ENCODE data around the gene APC2. TPM values are rescaled to one million over a fixed set of nuclear protein-coding genes. Genes with fewer than 3 reads are reported as not detected.

Gene APC2
- total RNA-seq, 1 donor from 2014 or later = 1.2 TPM

DNA sequence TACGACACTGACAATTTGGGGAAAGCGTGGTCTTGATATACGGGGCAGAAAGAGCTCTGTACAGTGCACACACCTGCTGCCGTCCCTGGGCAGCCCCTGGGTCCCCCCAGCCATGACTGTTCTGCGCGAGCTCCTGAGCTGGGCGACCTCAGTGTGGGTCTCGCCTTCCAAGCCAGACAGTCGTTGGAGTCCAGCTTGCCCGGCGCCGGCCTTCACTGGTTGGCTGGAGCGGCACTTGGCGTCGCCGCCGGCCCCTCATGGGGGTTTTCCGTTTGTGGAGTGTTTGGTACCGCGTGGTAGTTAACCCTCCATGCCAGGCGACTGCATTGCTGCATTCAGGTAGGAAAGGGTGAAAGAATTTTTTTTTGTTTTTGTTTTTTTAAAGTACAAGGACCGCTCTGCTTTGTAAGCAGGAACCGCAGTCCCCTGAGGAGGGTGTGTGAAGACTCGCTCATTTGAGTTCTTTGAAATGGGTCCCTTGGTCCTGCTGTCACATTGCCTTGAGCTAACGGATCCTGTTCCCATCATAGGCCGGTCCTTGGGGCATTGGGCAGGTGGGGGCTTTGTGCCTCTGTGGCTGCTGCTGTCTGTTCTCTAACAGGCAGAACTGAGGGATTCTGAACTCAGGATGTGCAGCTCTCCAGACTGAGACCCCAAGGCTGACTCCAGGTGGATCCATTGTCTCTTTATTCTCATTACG is 22.6 kb upstream of the APC2 start:
- Histone ChIP-seq H3K4me1 (peaks cover 12% of the 10 kb centered on the region), H3K9me3 (no peaks in the 10 kb centered on the region), H3K27ac (no peak overlapping the region), H3K27me3 (no peaks in the 10 kb centered on the region), H3K4me3 (no peak overlapping the region), H3K36me3 (peaks cover 0 to 72% of the 10 kb centered on the region in 2 donors)
- DNase-seq (ENCODE audit: extremely low spot score in 2 of 2) = no peak
- no peak for TF ChIP-seq POLR2A (IDR thresholded peaks at IDR 0.05)
- TF ChIP-seq, protein P1, sequence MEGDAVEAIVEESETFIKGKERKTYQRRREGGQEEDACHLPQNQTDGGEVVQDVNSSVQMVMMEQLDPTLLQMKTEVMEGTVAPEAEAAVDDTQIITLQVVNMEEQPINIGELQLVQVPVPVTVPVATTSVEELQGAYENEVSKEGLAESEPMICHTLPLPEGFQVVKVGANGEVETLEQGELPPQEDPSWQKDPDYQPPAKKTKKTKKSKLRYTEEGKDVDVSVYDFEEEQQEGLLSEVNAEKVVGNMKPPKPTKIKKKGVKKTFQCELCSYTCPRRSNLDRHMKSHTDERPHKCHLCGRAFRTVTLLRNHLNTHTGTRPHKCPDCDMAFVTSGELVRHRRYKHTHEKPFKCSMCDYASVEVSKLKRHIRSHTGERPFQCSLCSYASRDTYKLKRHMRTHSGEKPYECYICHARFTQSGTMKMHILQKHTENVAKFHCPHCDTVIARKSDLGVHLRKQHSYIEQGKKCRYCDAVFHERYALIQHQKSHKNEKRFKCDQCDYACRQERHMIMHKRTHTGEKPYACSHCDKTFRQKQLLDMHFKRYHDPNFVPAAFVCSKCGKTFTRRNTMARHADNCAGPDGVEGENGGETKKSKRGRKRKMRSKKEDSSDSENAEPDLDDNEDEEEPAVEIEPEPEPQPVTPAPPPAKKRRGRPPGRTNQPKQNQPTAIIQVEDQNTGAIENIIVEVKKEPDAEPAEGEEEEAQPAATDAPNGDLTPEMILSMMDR (IDR thresholded peaks at IDR 0.05) = no peak
- no peak for TF ChIP-seq POLR2AphosphoS5 (IDR thresholded peaks at IDR 0.05; ENCODE audit: insufficient read depth in 1 of 2, low read depth in 1 of 2)
- intact Hi-C loops (cut with DNase I) = no loop called here

DNA sequence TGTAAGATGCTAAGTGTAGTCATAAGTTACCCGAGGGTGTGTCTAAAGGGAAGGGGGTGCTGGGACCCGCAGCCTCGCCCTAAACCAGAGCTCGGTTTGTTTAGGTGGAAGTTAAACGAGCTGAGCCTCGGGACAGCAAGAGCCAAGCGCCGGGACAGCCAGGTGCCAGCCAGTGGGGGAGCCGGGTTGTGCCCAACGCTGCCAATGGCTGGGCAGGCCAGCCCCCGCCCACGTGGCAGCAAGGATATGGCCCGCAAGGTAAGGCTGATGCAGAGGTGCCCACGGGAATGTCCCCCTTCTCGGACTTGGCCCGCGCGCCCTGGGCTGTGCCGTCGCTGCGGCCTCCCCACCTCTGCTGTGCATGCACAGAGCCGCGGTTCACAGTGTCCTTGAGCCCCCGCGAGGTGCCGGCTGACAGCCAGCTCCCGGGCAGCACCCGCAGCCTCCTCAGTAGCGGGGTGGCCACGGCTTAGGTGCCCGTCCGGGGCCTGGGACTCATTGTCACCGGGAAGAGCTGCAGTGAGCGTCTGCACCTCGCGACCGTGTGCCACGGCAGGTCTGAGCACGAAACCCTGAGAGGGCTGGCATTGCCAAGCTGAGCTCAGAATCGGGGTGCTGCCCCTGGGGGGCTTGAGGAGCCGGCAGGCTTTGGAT is 21.1 kb upstream of the APC2 start:
- peaks cover 12% of the 10 kb centered on the region for H3K4me1 ChIP-seq
- no peaks in the 10 kb centered on the region for H3K9me3 ChIP-seq
- intact Hi-C loops (cut with DNase I) = no loop called here
- H3K36me3 ChIP-seq = peaks cover 0 to 72% of the 10 kb centered on the region in 2 donors
- H3K4me3 ChIP-seq = no peak overlapping the region
- TF ChIP-seq, protein P1 (IDR thresholded peaks at IDR 0.05) = no peak
- TF ChIP-seq POLR2A (IDR thresholded peaks at IDR 0.05) (no peak), POLR2AphosphoS5 (IDR thresholded peaks at IDR 0.05; ENCODE audit: insufficient read depth in 1 of 2, low read depth in 1 of 2) (no peak)
- H3K27ac ChIP-seq = no peak overlapping the region
- no peak for DNase-seq (ENCODE audit: extremely low spot score in 2 of 2)
- no peaks in the 10 kb centered on the region for H3K27me3 ChIP-seq

DNA sequence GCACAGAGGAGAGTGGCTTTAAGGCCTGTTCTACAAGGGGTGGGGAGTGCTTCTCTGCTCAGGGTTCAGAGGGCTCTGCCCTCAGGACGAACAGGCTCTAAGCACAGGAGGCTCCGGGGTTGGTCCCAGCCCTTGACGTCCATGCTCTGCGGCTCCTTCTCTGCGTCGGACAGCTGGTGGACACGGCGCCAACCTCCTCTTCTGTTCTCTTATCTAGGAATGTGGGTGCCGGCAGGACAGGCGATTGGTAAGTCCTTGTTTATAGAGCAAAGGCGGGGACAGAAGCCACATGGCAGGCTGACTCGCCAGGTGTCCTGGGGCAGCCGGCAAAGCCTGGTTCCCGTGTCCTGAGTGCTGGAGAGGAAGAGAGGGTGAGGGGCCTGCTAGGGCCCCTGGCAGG is 20.2 kb upstream of the APC2 start:
- no peaks in the 10 kb centered on the region for H3K9me3 ChIP-seq
- no peak overlapping the region for H3K27ac ChIP-seq
- intact Hi-C loops (cut with DNase I) = no loop called here
- TF ChIP-seq, protein P1 (IDR thresholded peaks at IDR 0.05) = no peak
- no peak for TF ChIP-seq POLR2A (IDR thresholded peaks at IDR 0.05)
- no peak for TF ChIP-seq POLR2AphosphoS5 (IDR thresholded peaks at IDR 0.05; ENCODE audit: insufficient read depth in 1 of 2, low read depth in 1 of 2)
- no peaks in the 10 kb centered on the region for H3K27me3 ChIP-seq
- H3K4me3 ChIP-seq = no peak overlapping the region
- H3K36me3 ChIP-seq = peaks cover 0 to 78% of the 10 kb centered on the region in 2 donors
- H3K4me1 ChIP-seq = peaks cover 7% of the 10 kb centered on the region
- no peak for DNase-seq (ENCODE audit: extremely low spot score in 2 of 2)

DNA sequence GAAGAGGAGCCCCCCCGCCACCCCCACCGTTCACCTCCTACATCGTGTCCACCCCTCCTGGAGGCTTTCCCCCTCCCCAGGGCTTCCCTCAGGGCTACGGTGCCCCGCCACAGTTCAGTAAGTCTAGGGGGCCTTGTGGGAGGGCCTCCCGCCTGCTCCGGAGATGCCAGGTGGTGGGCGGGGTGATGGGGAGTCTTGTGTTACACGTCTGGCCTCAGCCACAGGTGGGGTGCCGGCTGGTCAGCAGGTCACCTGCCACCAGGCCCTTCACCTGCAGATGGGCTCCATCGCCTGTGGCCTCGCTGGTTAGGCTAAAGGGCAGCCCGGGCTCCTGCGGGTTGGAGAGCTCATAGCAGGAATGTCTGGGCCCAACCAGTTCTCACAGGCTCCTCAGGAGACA is 19.7 kb upstream of the APC2 start:
- Histone ChIP-seq H3K27ac (no peak overlapping the region), H3K9me3 (no peaks in the 10 kb centered on the region), H3K4me3 (no peak overlapping the region), H3K36me3 (peaks cover 0 to 82% of the 10 kb centered on the region in 2 donors), H3K27me3 (no peaks in the 10 kb centered on the region), H3K4me1 (peaks cover 5% of the 10 kb centered on the region)
- DNase-seq (ENCODE audit: extremely low spot score in 2 of 2) = no peak
- TF ChIP-seq POLR2A (IDR thresholded peaks at IDR 0.05) (no peak), POLR2AphosphoS5 (IDR thresholded peaks at IDR 0.05; ENCODE audit: insufficient read depth in 1 of 2, low read depth in 1 of 2) (no peak)
- TF ChIP-seq, protein P1 (IDR thresholded peaks at IDR 0.05) = no peak
- intact Hi-C loops (cut with DNase I) = no loop called here
